ENCODE data around the gene NUFIP1. TPM values are rescaled to one million over a fixed set of nuclear protein-coding genes. Genes with fewer than 3 reads are reported as not detected.
A peak's percentile ranks its signal among the peaks of the same experiment; 100 is the strongest.
"Not testable (repeated sequence)": the region's sequence is repeated elsewhere in the genome, so short reads cannot be mapped to it uniquely, and the experiment has no call there.

NUFIP1 gene
- total and polyA plus RNA-seq, 5 donors = 2.1 to 4.6 (median 3.4) TPM

GRCh38 chr13:44903574-44903985 lies 85.7 kb downstream of the NUFIP1 start:
- Histone ChIP-seq H3K9me3 (ENCODE audit: control insufficient read depth, low read length) (no peaks in the 10 kb centered on the region), H3K27ac (ENCODE audit: low read length) (peak overlapping the region; percentile 81), H3K4me3 (ENCODE audit: low read length) (no peak overlapping the region), H3K4me1 (ENCODE audit: control insufficient read depth, insufficient read depth, low read length) (peaks cover 19% of the 10 kb centered on the region), H3K27me3 (ENCODE audit: control insufficient read depth, insufficient read depth) (no peaks in the 10 kb centered on the region)
- DNase-seq (peak; percentile 89 to 96 (median 94)), ATAC-seq (peak; percentile 91 to 93)
- 28% methylated on average over 4 of the region's 4 CpGs for WGBS
- intact Hi-C loops (cut with DNase I) = no loop called here

GRCh38 chr13:44902738-44903137 lies 86.5 kb downstream of the NUFIP1 start:
- DNase-seq (no peak), ATAC-seq (no peak)
- no peaks in the 10 kb centered on the region for H3K27me3 ChIP-seq (ENCODE audit: control insufficient read depth, insufficient read depth)
- H3K4me3 ChIP-seq (ENCODE audit: low read length) = no peak overlapping the region
- H3K4me1 ChIP-seq (ENCODE audit: control insufficient read depth, insufficient read depth, low read length) = peaks cover 19% of the 10 kb centered on the region
- no peak overlapping the region for H3K27ac ChIP-seq (ENCODE audit: low read length)
- intact Hi-C loops (cut with DNase I) = no loop called here
- H3K9me3 ChIP-seq (ENCODE audit: control insufficient read depth, low read length) = no peaks in the 10 kb centered on the region
- WGBS = 87% methylated on average over 6 of the region's 6 CpGs

GRCh38 chr13:44899967-44900366 lies 89.3 kb downstream of the NUFIP1 start:
- no peaks in the 10 kb centered on the region for H3K27me3 ChIP-seq (ENCODE audit: control insufficient read depth, insufficient read depth)
- WGBS = 47% methylated on average over 2 of the region's 2 CpGs
- H3K4me3 ChIP-seq (ENCODE audit: low read length) = no peak overlapping the region
- peaks cover 9% of the 10 kb centered on the region for H3K4me1 ChIP-seq (ENCODE audit: control insufficient read depth, insufficient read depth, low read length)
- intact Hi-C loops (cut with DNase I) = no loop called here
- no peaks in the 10 kb centered on the region for H3K9me3 ChIP-seq (ENCODE audit: control insufficient read depth, low read length)
- ATAC-seq (no peak), DNase-seq (no peak)
- H3K27ac ChIP-seq (ENCODE audit: low read length) = no peak overlapping the region

GRCh38 chr13:44898308-44898707 lies 91.0 kb downstream of the NUFIP1 start:
- H3K4me1 ChIP-seq (ENCODE audit: control insufficient read depth, insufficient read depth, low read length); H3K9me3 ChIP-seq (ENCODE audit: control insufficient read depth, low read length); H3K27ac ChIP-seq (ENCODE audit: low read length); intact Hi-C loops (cut with DNase I); DNase-seq; H3K27me3 ChIP-seq (ENCODE audit: control insufficient read depth, insufficient read depth); ATAC-seq; H3K4me3 ChIP-seq (ENCODE audit: low read length): not testable (repeated sequence)
- WGBS = 97% methylated on average over 2 of the region's 2 CpGs

GRCh38 chr13:44895953-44896335 lies 93.3 kb downstream of the NUFIP1 start:
- H3K9me3 ChIP-seq (ENCODE audit: control insufficient read depth, low read length) = no peaks in the 10 kb centered on the region

GRCh38 chr13:44895264-44895952 lies 93.9 kb downstream of the NUFIP1 start:
- WGBS = 58% methylated on average over 6 of the region's 6 CpGs
- DNase-seq (no peak), ATAC-seq (no peak)
- Histone ChIP-seq H3K4me1 (ENCODE audit: control insufficient read depth, insufficient read depth, low read length) (no peaks in the 10 kb centered on the region), H3K4me3 (ENCODE audit: low read length) (no peak overlapping the region), H3K27ac (ENCODE audit: low read length) (no peak overlapping the region), H3K27me3 (ENCODE audit: control insufficient read depth, insufficient read depth) (no peaks in the 10 kb centered on the region), H3K9me3 (ENCODE audit: control insufficient read depth, low read length) (no peaks in the 10 kb centered on the region)
- intact Hi-C loops (cut with DNase I) = no loop called here

More at GRCh38 chr13:44895953-44896335, 93.3 kb downstream of the NUFIP1 start:
- H3K27me3 ChIP-seq (ENCODE audit: control insufficient read depth, insufficient read depth) = no peaks in the 10 kb centered on the region
- no peaks in the 10 kb centered on the region for H3K4me1 ChIP-seq (ENCODE audit: control insufficient read depth, insufficient read depth, low read length)
- ATAC-seq (no peak), DNase-seq (no peak)
- H3K4me3 ChIP-seq (ENCODE audit: low read length) = no peak overlapping the region
- WGBS = 64% methylated on average over 5 of the region's 5 CpGs
- intact Hi-C loops (cut with DNase I) = no loop called here
- H3K27ac ChIP-seq (ENCODE audit: low read length) = no peak overlapping the region

GRCh38 chr13:44894001-44894770 lies 95.1 kb downstream of the NUFIP1 start:
- Histone ChIP-seq H3K27me3 (ENCODE audit: control insufficient read depth, insufficient read depth) (no peaks in the 10 kb centered on the region), H3K9me3 (ENCODE audit: control insufficient read depth, low read length) (no peaks in the 10 kb centered on the region), H3K4me1 (ENCODE audit: control insufficient read depth, insufficient read depth, low read length) (no peaks in the 10 kb centered on the region), H3K27ac (ENCODE audit: low read length) (no peak overlapping the region), H3K4me3 (ENCODE audit: low read length) (no peak overlapping the region)
- DNase-seq (no peak), ATAC-seq (peak; percentile 28 to 33)
- 65% methylated on average over 13 of the region's 13 CpGs for WGBS
- intact Hi-C loops (cut with DNase I) = no loop called here

Other genes starting within 250 kb of the NUFIP1 start
- 10 to 100 TPM; 13.9 to 18.4 (median 16.3) TPM for gene GPALPP1, start 67 bp upstream of the NUFIP1 start, total RNA-seq
- 8.2 TPM for gene GPALPP1, start 67 bp upstream of the NUFIP1 start, polyA plus RNA-seq
- gene GTF2F2, start 131.0 kb upstream of the NUFIP1 start, total RNA-seq = 10 to 100 TPM; 13.6 to 18.1 (median 16.2) TPM
- gene GTF2F2, start 131.0 kb upstream of the NUFIP1 start, polyA plus RNA-seq = 19.8 TPM
- under 1 TPM in 2 of 4 donors, not detected in 2; 0.17 to 0.34 TPM for gene KCTD4, start 211.6 kb upstream of the NUFIP1 start, total RNA-seq
- gene KCTD4, start 211.6 kb upstream of the NUFIP1 start, polyA plus RNA-seq = 0.48 TPM